Neural cell (in vitro differentiated cells): ENCODE data around the gene INPP4B.

ENCODE experiments used
- EZH2 ChIP-seq: fragments of 200-600, 300-800 bp; shearing (Covaris generic), sonication (generic); IDR thresholded peaks from 2 replicates; pipeline ENCODE4 v1.6.1; 2014; ENCODE audit warnings: antibody characterized with exemption, low read length, borderline replicate concordance, mild to moderate bottlenecking; ENCODE audit not compliant: insufficient read depth, poor library complexity, severe bottlenecking
- POLR2AphosphoS5 ChIP-seq: IDR thresholded peaks from 2 replicates; pipeline ENCODE4 v1.6.1; 2012
- TF ChIP-seq, protein P1 (sequence below): fragments of 450-650 bp; IDR thresholded peaks from 2 replicates; pipeline ENCODE4 v1.5.1; 2014; ENCODE audit warnings: antibody characterized with exemption, mild to moderate bottlenecking, moderate library complexity; ENCODE audit not compliant: poor library complexity, severe bottlenecking
- TF ChIP-seq, protein P2 (sequence below): IDR thresholded peaks from 2 replicates; pipeline ENCODE4 v1.6.1; 2012; ENCODE audit warnings: borderline replicate concordance

DNA sequence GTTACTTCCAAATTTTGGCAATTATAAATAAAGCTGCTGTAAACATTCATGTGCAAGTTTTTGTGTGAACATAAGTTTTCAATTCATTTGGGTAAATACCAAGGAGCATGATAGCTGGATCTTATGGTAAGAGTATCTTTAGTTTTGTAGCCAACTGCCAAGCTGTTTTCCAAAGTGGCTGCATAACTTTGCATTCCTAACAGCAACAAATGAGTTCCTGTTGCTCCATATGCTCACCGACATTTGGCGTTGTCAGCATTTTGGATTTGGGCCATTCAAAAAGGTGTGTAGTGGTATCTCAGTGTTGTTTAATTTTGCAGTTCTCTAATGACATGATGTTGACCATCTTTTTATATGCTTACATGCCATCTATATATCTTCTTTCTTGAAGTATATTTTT, 208.5 kb downstream of the INPP4B start:
- TF ChIP-seq POLR2AphosphoS5 (no peak), EZH2 (no peak)
- TF ChIP-seq, protein P1, sequence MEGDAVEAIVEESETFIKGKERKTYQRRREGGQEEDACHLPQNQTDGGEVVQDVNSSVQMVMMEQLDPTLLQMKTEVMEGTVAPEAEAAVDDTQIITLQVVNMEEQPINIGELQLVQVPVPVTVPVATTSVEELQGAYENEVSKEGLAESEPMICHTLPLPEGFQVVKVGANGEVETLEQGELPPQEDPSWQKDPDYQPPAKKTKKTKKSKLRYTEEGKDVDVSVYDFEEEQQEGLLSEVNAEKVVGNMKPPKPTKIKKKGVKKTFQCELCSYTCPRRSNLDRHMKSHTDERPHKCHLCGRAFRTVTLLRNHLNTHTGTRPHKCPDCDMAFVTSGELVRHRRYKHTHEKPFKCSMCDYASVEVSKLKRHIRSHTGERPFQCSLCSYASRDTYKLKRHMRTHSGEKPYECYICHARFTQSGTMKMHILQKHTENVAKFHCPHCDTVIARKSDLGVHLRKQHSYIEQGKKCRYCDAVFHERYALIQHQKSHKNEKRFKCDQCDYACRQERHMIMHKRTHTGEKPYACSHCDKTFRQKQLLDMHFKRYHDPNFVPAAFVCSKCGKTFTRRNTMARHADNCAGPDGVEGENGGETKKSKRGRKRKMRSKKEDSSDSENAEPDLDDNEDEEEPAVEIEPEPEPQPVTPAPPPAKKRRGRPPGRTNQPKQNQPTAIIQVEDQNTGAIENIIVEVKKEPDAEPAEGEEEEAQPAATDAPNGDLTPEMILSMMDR, result no peak
- TF ChIP-seq, protein P2, sequence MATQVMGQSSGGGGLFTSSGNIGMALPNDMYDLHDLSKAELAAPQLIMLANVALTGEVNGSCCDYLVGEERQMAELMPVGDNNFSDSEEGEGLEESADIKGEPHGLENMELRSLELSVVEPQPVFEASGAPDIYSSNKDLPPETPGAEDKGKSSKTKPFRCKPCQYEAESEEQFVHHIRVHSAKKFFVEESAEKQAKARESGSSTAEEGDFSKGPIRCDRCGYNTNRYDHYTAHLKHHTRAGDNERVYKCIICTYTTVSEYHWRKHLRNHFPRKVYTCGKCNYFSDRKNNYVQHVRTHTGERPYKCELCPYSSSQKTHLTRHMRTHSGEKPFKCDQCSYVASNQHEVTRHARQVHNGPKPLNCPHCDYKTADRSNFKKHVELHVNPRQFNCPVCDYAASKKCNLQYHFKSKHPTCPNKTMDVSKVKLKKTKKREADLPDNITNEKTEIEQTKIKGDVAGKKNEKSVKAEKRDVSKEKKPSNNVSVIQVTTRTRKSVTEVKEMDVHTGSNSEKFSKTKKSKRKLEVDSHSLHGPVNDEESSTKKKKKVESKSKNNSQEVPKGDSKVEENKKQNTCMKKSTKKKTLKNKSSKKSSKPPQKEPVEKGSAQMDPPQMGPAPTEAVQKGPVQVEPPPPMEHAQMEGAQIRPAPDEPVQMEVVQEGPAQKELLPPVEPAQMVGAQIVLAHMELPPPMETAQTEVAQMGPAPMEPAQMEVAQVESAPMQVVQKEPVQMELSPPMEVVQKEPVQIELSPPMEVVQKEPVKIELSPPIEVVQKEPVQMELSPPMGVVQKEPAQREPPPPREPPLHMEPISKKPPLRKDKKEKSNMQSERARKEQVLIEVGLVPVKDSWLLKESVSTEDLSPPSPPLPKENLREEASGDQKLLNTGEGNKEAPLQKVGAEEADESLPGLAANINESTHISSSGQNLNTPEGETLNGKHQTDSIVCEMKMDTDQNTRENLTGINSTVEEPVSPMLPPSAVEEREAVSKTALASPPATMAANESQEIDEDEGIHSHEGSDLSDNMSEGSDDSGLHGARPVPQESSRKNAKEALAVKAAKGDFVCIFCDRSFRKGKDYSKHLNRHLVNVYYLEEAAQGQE, result no peak
